22Rv1 (cell line): ENCODE data around the gene AATF.

Experiments used
- H3K27ac ChIP-seq: fragments of 450-650 bp; 2 replicates; pipeline ENCODE4 v1.5.1; 2017
- CTCF ChIP-seq: fragments of 450-650 bp; IDR thresholded peaks from 2 replicates; pipeline ENCODE4 v1.5.1; 2017; ENCODE audit warnings: mild to moderate bottlenecking
- ZFX ChIP-seq: fragments of 450-650 bp; IDR thresholded peaks from 2 replicates; pipeline ENCODE4 v1.6.1; 2017; ENCODE audit warnings: antibody characterized with exemption, borderline replicate concordance

AATF gene

GRCh38 chr17:36913132-36913531 lies 35.6 kb upstream of the AATF start:
- TF ChIP-seq CTCF, result no peak
- no peak for TF ChIP-seq ZFX
- no peak overlapping the region for H3K27ac ChIP-seq

GRCh38 chr17:36918211-36918691 lies 30.5 kb upstream of the AATF start:
- no peak overlapping the region for H3K27ac ChIP-seq
- TF ChIP-seq ZFX (no peak), CTCF (no peak)

- TF ChIP-seq CTCF, result no peak
- no peak for TF ChIP-seq ZFX
- no peak overlapping the region for H3K27ac ChIP-seq
These were observed 29.3 kb upstream of the AATF start for GRCh38 chr17:36919407-36919968.

GRCh38 chr17:36920032-36921005 lies 28.4 kb upstream of the AATF start:
- TF ChIP-seq CTCF, result no peak
- no peak for TF ChIP-seq ZFX
- H3K27ac ChIP-seq, result no peak overlapping the region

- no peak overlapping the region for H3K27ac ChIP-seq
- TF ChIP-seq CTCF (no peak), ZFX (no peak)
These were observed 27.5 kb upstream of the AATF start for GRCh38 chr17:36921095-36921851.

- H3K27ac ChIP-seq, result no peak overlapping the region
- no peak for TF ChIP-seq ZFX
- TF ChIP-seq CTCF, result no peak
These were observed 26.6 kb upstream of the AATF start for GRCh38 chr17:36922175-36922574.
